Dendritic cell treated with granulocyte-macrophage colony-stimulating factor and Interleukin-4, amounts not matched to agents 40 ng/mL and 50 ng/mL, for 4 days (primary cell): ENCODE results near the gene MTX1.
"Not testable (repeated sequence)": the region's sequence is repeated elsewhere in the genome, so short reads cannot be mapped to it uniquely, and the experiment has no call there.

Experiments
- H3K27ac Mint-ChIP-seq: one replicate; pipeline ENCODE4 v1.8.0; 2022; ENCODE audit warnings: mild to moderate bottlenecking, mixed read lengths
- H3K27me3 Mint-ChIP-seq: one replicate; pipeline ENCODE4 v1.8.0; 2022; ENCODE audit warnings: mild to moderate bottlenecking, mixed read lengths
- H3K36me3 Mint-ChIP-seq: one replicate; pipeline ENCODE4 v1.8.0; 2022; ENCODE audit warnings: low read depth, mixed read lengths
- H3K4me1 Mint-ChIP-seq: one replicate; pipeline ENCODE4 v1.8.0; 2022; ENCODE audit warnings: low read depth, mixed read lengths
- H3K4me3 Mint-ChIP-seq: one replicate; pipeline ENCODE4 v1.8.0; 2022; ENCODE audit warnings: mild to moderate bottlenecking, moderate library complexity, mixed read lengths
- H3K9me3 Mint-ChIP-seq: one replicate; pipeline ENCODE4 v1.8.0; 2022; ENCODE audit warnings: mixed read lengths
- intact Hi-C: fragments of 100-400 bp; cut with micrococcal nuclease; formaldehyde crosslinking; loops from one replicate; pipeline ENCODE4 v1.15.0; 2022

The MTX1 gene

DNA sequence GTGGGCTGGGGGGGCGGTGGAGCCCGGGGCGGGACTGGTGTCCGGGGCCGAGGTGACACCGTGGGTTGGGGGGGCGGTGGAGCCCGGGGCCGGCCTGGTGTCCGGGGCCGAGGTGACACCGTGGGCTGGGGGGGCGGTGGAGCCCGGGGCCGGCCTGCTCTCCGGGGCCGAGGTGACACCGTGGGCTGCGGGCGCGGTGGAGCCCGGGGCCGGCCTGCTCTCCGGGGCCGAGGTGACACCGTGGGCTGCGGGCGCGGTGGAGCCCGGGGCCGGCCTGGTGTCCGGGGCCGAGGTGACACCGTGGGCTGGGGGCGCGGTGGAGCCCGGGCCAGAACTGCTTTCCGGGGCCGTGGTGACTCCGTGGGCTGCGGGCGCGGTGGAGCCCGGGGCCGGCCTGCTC lies 18.6 kb upstream of the MTX1 start:
- Mint-ChIP-seq H3K4me1 (peaks cover 63% of the 10 kb centered on the region), H3K27me3 (peaks cover 23% of the 10 kb centered on the region)
- H3K4me3 Mint-ChIP-seq, intact Hi-C loops, H3K27ac Mint-ChIP-seq, H3K9me3 Mint-ChIP-seq, H3K36me3 Mint-ChIP-seq: not testable (repeated sequence)

GRCh38 chr1:155191904-155192303 lies 16.6 kb upstream of the MTX1 start:
- intact Hi-C loops, result loop anchor here (2.0 kb wide), 1 partner anchor 15 kb away; no protein-coding TSS in a partner anchor
- H3K4me1 Mint-ChIP-seq, result peaks cover 53% of the 10 kb centered on the region
- peak overlapping the region; percentile 93 for H3K27ac Mint-ChIP-seq
- peaks cover 4% of the 10 kb centered on the region for H3K36me3 Mint-ChIP-seq
- H3K9me3 Mint-ChIP-seq, result no peaks in the 10 kb centered on the region
- H3K27me3 Mint-ChIP-seq, result peaks cover 31% of the 10 kb centered on the region
- H3K4me3 Mint-ChIP-seq, result no peak overlapping the region

GRCh38 chr1:155192346-155193274 lies 15.9 kb upstream of the MTX1 start:
- peaks cover 26% of the 10 kb centered on the region for H3K27me3 Mint-ChIP-seq
- peaks cover 11% of the 10 kb centered on the region for H3K36me3 Mint-ChIP-seq
- H3K9me3 Mint-ChIP-seq, result no peaks in the 10 kb centered on the region
- peak overlapping the region; percentile 32 for H3K4me3 Mint-ChIP-seq
- H3K4me1 Mint-ChIP-seq, result peaks cover 48% of the 10 kb centered on the region
- H3K27ac Mint-ChIP-seq, result peak overlapping the region; percentile 93
- intact Hi-C loops, result loop anchor here (2.0 kb wide), 1 partner anchor 16 kb away; no protein-coding TSS in a partner anchor

DNA sequence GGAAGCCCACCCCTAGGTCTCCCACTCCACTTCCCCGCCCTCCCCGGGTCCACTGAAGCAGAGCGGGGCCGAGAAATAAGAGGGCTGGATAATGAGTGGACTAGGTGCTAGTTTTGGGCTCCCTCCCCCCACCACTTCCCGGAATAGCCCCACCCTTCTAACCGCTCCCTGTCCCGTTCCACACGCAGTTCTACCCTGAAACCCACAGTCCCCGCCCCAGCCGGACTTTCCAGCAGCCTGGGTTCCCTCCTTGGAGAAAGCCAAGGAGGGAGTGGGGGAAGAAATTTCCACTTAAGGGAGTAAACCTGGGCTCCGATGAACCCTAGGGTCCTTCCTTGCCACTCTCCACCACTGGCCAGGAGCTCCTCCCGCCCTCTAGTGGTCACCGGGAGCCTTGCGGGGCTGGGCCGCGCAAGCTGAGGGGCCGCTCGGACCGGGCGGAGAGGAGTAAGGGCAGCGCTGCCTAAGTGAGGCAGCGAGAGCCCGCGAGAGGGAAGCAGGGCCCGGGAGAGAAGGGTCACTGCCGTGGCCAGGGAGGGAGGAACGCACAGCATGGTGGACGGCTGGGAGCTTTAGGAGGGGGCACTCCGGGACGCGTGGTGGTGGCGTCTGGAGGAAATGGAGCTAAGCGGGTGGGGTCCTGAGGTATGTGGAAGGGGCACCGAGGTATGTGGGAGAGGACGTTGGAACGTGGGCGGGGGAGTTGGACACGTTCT lies 15.1 kb upstream of the MTX1 start:
- Mint-ChIP-seq H3K36me3 (peaks cover 19% of the 10 kb centered on the region), H3K27ac (peak overlapping the region; percentile 93), H3K4me1 (peaks cover 41% of the 10 kb centered on the region)

DNA sequence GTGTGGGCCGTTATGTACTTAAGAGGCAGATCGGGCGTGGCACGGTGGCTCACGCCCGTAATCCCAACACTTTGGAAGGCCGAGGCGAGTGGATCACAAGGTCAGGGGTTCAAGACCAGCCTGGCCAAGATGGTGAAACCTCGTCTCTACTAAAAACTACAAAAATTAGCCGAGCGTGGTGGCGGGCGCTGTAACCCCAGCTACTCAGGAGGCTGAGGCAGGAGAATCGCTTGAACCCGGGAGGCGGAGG lies 14.6 kb upstream of the MTX1 start:
- Mint-ChIP-seq H3K4me3 (peak overlapping the region; percentile 75), H3K27me3 (peaks cover 19% of the 10 kb centered on the region), H3K27ac (peak overlapping the region; percentile 93), H3K36me3 (peaks cover 19% of the 10 kb centered on the region), H3K4me1 (peaks cover 41% of the 10 kb centered on the region)
- H3K9me3 Mint-ChIP-seq, result not testable (repeated sequence)
- intact Hi-C loops, result loop anchor here (2.0 kb wide), 1 partner anchor 17 kb away; no protein-coding TSS in a partner anchor

More for the DNA sequence above, 15.1 kb upstream of the MTX1 start:
- Mint-ChIP-seq H3K4me3 (peak overlapping the region; percentile 75), H3K27me3 (peaks cover 19% of the 10 kb centered on the region), H3K9me3 (no peaks in the 10 kb centered on the region)
- intact Hi-C loops, result loop anchor here (2.0 kb wide), 1 partner anchor 17 kb away; no protein-coding TSS in a partner anchor

DNA sequence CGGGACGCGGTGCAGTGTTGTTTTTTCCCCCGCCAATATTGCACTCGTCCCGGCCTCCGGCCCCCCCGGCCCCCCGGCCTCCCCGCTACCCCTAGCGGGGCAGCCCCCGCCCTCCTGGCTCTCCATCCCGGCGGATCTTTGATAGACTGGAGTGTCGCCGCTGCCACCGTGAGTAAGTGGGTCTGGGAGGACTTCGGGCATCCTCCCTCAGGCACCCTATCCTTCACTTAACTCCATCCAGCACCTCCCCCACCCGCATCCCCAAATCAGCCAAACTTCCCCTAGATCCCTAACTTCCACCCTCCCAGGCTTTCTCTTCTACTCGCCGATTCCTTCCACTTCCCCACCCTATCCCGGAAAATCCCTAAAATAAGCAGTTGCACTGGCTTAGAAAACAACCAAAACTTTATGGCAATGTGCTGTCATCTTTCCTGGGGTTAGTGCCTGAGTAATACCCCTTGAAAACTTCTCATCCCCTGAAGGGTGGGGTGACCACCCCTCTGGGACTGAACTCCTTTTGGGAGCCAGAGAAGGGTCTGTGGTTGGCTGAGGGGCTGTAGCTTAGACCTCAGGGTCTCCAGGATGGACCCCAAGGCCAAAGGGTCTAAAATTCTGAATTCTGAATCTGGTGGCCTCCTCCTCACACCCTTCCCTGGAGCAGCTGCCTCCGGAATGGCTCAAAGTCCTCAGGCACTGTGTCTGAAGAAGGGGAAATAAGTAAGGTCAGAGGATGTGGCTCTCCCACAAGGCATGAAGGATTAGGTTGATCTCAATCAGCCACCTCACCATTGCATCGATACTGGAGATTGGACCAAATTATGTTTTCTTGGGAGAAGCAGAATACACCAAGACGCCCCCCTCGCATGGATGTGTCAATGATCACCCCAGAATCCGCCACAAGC lies 13.0 kb upstream of the MTX1 start:
- Mint-ChIP-seq H3K4me3 (peak overlapping the region; percentile 67), H3K27me3 (peaks cover 22% of the 10 kb centered on the region), H3K36me3 (peaks cover 19% of the 10 kb centered on the region), H3K9me3 (no peaks in the 10 kb centered on the region), H3K27ac (peak overlapping the region; percentile 93), H3K4me1 (peaks cover 41% of the 10 kb centered on the region)
- intact Hi-C loops, result no loop called here

- peaks cover 19% of the 10 kb centered on the region for H3K36me3 Mint-ChIP-seq
Observed at GRCh38 chr1:155196103-155196892, 12.2 kb upstream of the MTX1 start.

GRCh38 chr1:155196893-155197638 lies 11.4 kb upstream of the MTX1 start:
- no peak overlapping the region for H3K4me3 Mint-ChIP-seq
- no peaks in the 10 kb centered on the region for H3K9me3 Mint-ChIP-seq
- H3K27me3 Mint-ChIP-seq, result peaks cover 22% of the 10 kb centered on the region
- peaks cover 38% of the 10 kb centered on the region for H3K4me1 Mint-ChIP-seq
- H3K27ac Mint-ChIP-seq, result no peak overlapping the region
- peaks cover 19% of the 10 kb centered on the region for H3K36me3 Mint-ChIP-seq
- intact Hi-C loops, result no loop called here

More at GRCh38 chr1:155196103-155196892, 12.2 kb upstream of the MTX1 start:
- Mint-ChIP-seq H3K4me1 (peaks cover 41% of the 10 kb centered on the region), H3K9me3 (no peaks in the 10 kb centered on the region), H3K27me3 (peaks cover 22% of the 10 kb centered on the region), H3K4me3 (no peak overlapping the region), H3K27ac (no peak overlapping the region)
- intact Hi-C loops, result no loop called here

DNA sequence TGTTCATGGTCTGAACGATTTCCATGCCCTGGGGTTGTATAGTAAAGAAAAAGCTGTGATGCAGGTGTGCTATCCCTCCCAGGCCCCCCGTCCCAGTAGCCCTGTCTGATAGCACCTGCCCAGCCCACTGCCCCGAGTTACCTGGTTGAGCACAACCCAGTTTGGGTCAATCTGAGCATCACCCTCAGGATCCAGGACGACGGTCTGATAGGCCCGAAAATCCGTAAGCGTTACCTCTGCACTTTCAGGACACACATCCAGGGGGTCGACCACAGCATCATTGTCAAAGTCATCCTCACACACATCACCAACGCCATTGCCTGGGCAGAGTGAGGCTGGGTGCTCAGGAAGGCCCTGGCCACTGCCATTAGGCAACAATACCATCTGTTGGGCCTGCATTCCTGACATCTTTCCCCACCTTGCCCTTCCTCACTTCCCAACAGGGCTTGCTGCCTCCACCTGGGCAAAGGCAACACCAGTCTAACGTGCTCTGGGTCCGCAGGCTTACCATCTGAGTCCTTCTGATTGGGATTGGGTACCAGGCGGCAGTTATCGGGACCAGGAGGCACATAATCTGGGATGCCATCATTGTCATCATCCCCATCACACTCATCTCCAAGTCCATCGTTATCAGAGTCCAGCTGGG lies 10.5 kb upstream of the MTX1 start:
- H3K36me3 Mint-ChIP-seq, result peaks cover 19% of the 10 kb centered on the region
- H3K27me3 Mint-ChIP-seq, result peaks cover 25% of the 10 kb centered on the region
- H3K4me3 Mint-ChIP-seq, result no peak overlapping the region
- H3K4me1 Mint-ChIP-seq, result peaks cover 29% of the 10 kb centered on the region
- intact Hi-C loops, result no loop called here
- no peak overlapping the region for H3K27ac Mint-ChIP-seq
- no peaks in the 10 kb centered on the region for H3K9me3 Mint-ChIP-seq

DNA sequence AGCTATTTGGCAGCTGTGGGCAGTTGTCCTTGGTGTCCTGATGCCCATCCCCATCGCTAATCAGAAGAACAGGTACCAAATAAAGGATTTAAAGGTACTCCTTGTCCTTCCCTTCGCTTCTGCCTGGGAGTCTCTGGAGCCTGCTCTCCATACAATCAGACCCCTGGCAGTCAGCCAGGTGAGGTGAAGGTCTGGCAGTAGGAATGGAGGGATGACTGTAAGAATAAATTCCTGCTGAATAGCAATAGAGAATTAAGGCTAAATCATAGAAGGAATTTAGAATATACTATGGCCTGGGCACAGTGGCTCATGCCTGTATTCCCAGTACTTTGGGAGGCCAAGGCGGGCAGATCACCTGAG lies 10.0 kb upstream of the MTX1 start:
- Mint-ChIP-seq H3K4me3 (no peak overlapping the region), H3K4me1 (peaks cover 24% of the 10 kb centered on the region), H3K27me3 (peaks cover 28% of the 10 kb centered on the region), H3K27ac (no peak overlapping the region), H3K36me3 (peaks cover 19% of the 10 kb centered on the region), H3K9me3 (no peaks in the 10 kb centered on the region)
- intact Hi-C loops, result no loop called here

DNA sequence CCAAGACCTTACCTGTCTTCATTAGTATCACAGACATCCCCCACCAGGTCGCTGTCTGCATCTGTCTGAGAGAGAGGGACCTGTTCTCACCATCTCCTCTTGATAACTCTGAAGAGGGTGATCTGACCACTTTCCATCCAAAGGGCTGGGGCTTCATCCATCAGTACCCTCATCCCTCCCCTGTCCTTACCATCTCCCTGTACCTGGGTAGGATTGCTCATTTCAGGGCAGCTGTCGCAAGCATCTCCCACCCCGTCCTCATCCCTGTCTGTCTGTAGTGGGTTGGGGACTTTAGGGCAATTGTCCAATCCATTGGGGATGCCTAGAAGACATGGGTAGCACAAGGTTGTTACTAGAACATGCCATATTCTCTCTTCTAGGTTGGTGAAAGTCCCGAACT lies 8.7 kb upstream of the MTX1 start:
- intact Hi-C loops, result no loop called here
- Mint-ChIP-seq H3K4me3 (no peak overlapping the region), H3K36me3 (peaks cover 19% of the 10 kb centered on the region), H3K27me3 (peaks cover 20% of the 10 kb centered on the region), H3K4me1 (peaks cover 11% of the 10 kb centered on the region), H3K9me3 (no peaks in the 10 kb centered on the region), H3K27ac (no peak overlapping the region)

DNA sequence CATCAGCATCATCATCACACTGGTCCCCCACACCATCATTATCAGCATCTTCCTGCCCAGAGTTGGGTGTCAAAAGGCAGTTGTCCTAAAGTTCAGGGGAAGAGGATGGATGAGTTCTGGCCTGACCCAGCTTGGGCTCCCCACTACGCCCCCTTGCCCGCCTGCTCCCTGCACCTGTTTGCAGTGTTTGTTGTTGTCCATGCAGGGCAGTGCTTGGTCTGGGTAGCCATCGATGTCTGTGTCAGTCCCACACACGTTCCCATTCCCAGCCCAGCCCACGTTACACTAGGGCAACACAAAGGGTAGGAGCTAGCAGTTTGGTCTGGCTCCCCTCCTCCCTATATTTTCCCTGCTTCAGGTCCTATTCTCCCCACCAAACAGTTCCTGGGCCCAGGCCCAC lies 7.6 kb upstream of the MTX1 start:
- Mint-ChIP-seq H3K4me3 (no peak overlapping the region), H3K36me3 (peaks cover 19% of the 10 kb centered on the region), H3K27ac (no peak overlapping the region), H3K27me3 (peaks cover 12% of the 10 kb centered on the region), H3K9me3 (no peaks in the 10 kb centered on the region), H3K4me1 (no peaks in the 10 kb centered on the region)
- intact Hi-C loops, result no loop called here
